Measurements from ENCODE around the gene PLK5. TPM values are rescaled to one million over a fixed set of nuclear protein-coding genes. Genes with fewer than 3 reads are reported as not detected.

PLK5 gene
- total RNA-seq, 1 donor from 2014 or later: not detected

GRCh38 chr19:1567848-1568227, 44.0 kb downstream of the PLK5 start:
- Histone ChIP-seq H3K9ac (ENCODE audit: low read depth in 1 of 3, low read length in 3 of 3) (no peak overlapping the region), H3K4me3 (ENCODE audit: low read length in 3 of 3) (no peak overlapping the region), H3K4me1 (ENCODE audit: control insufficient read depth in 3 of 3, insufficient read depth in 3 of 3, low read length in 3 of 3) (peaks cover 4 to 5% (median 4%) of the 10 kb centered on the region in 3 donors)

GRCh38 chr19:1568320-1569019, 44.6 kb downstream of the PLK5 start, which contains the start of gene MEX3D:
MEX3D (minus strand) TSS chr19:1568325; CDS start chr19:1568058, 267 bp downstream.
- Histone ChIP-seq H3K9ac (ENCODE audit: low read depth in 1 of 3, low read length in 3 of 3) (peak within 1 kb of the TSS in 1 of 3 donors; percentile 62), H3K27me3 (ENCODE audit: control insufficient read depth in 3 of 3, insufficient read depth in 3 of 3, low read length in 3 of 3) (peaks cover 2 to 11% (median 10%) of the 10 kb centered on the region in 3 donors), H3K9me3 (ENCODE audit: control insufficient read depth in 3 of 3, low read length in 3 of 3) (no peaks in the 10 kb centered on the region), H3K27ac (ENCODE audit: low read depth, low read length) (no peak within 1 kb of the TSS), H3K36me3 (ENCODE audit: control insufficient read depth in 3 of 3, insufficient read depth in 3 of 3, low read length in 3 of 3) (no peaks in the 10 kb centered on the region), H3K4me3 (ENCODE audit: low read length in 3 of 3) (peak within 1 kb of the TSS in 2 of 3 donors; percentile 46 to 70), H3K4me1 (ENCODE audit: control insufficient read depth in 3 of 3, insufficient read depth in 3 of 3, low read length in 3 of 3) (peaks cover 4 to 5% (median 4%) of the 10 kb centered on the region in 3 donors)

More at GRCh38 chr19:1567848-1568227, 44.0 kb downstream of the PLK5 start:
- H3K27ac ChIP-seq (ENCODE audit: low read depth, low read length): no peak overlapping the region
- H3K36me3 ChIP-seq (ENCODE audit: control insufficient read depth in 3 of 3, insufficient read depth in 3 of 3, low read length in 3 of 3): no peaks in the 10 kb centered on the region
- no peaks in the 10 kb centered on the region for H3K9me3 ChIP-seq (ENCODE audit: control insufficient read depth in 3 of 3, low read length in 3 of 3)
- H3K27me3 ChIP-seq (ENCODE audit: control insufficient read depth in 3 of 3, insufficient read depth in 3 of 3, low read length in 3 of 3): peaks cover 2 to 11% (median 10%) of the 10 kb centered on the region in 3 donors

GRCh38 chr19:1569997-1570396, 46.1 kb downstream of the PLK5 start:
- no peaks in the 10 kb centered on the region for H3K9me3 ChIP-seq (ENCODE audit: control insufficient read depth in 3 of 3, low read length in 3 of 3)
- H3K36me3 ChIP-seq (ENCODE audit: control insufficient read depth in 3 of 3, insufficient read depth in 3 of 3, low read length in 3 of 3): no peaks in the 10 kb centered on the region
- H3K9ac ChIP-seq (ENCODE audit: low read depth in 1 of 3, low read length in 3 of 3): no peak overlapping the region
- peaks cover 2 to 10% (median 9%) of the 10 kb centered on the region in 3 donors for H3K27me3 ChIP-seq (ENCODE audit: control insufficient read depth in 3 of 3, insufficient read depth in 3 of 3, low read length in 3 of 3)
- peaks cover 4 to 5% (median 4%) of the 10 kb centered on the region in 3 donors for H3K4me1 ChIP-seq (ENCODE audit: control insufficient read depth in 3 of 3, insufficient read depth in 3 of 3, low read length in 3 of 3)
- no peak overlapping the region for H3K27ac ChIP-seq (ENCODE audit: low read depth, low read length)
- no peak overlapping the region for H3K4me3 ChIP-seq (ENCODE audit: low read length in 3 of 3)

GRCh38 chr19:1570836-1571235, 47.0 kb downstream of the PLK5 start:
- Histone ChIP-seq H3K36me3 (ENCODE audit: control insufficient read depth in 3 of 3, insufficient read depth in 3 of 3, low read length in 3 of 3) (no peaks in the 10 kb centered on the region), H3K9me3 (ENCODE audit: control insufficient read depth in 3 of 3, low read length in 3 of 3) (no peaks in the 10 kb centered on the region), H3K27me3 (ENCODE audit: control insufficient read depth in 3 of 3, insufficient read depth in 3 of 3, low read length in 3 of 3) (peaks cover 2 to 6% (median 5%) of the 10 kb centered on the region in 3 donors), H3K4me3 (ENCODE audit: low read length in 3 of 3) (no peak overlapping the region), H3K9ac (ENCODE audit: low read depth in 1 of 3, low read length in 3 of 3) (no peak overlapping the region), H3K27ac (ENCODE audit: low read depth, low read length) (no peak overlapping the region), H3K4me1 (ENCODE audit: control insufficient read depth in 3 of 3, insufficient read depth in 3 of 3, low read length in 3 of 3) (peaks cover 3 to 5% (median 4%) of the 10 kb centered on the region in 3 donors)

GRCh38 chr19:1571358-1571757, 47.5 kb downstream of the PLK5 start:
- no peak overlapping the region for H3K4me3 ChIP-seq (ENCODE audit: low read length in 3 of 3)
- H3K9ac ChIP-seq (ENCODE audit: low read depth in 1 of 3, low read length in 3 of 3): no peak overlapping the region
- no peak overlapping the region for H3K27ac ChIP-seq (ENCODE audit: low read depth, low read length)
- H3K9me3 ChIP-seq (ENCODE audit: control insufficient read depth in 3 of 3, low read length in 3 of 3): no peaks in the 10 kb centered on the region
- peaks cover 0 to 3% (median 2%) of the 10 kb centered on the region in 3 donors for H3K27me3 ChIP-seq (ENCODE audit: control insufficient read depth in 3 of 3, insufficient read depth in 3 of 3, low read length in 3 of 3)
- peaks cover 0 to 1% (median 0%) of the 10 kb centered on the region in 3 donors for H3K36me3 ChIP-seq (ENCODE audit: control insufficient read depth in 3 of 3, insufficient read depth in 3 of 3, low read length in 3 of 3)
- H3K4me1 ChIP-seq (ENCODE audit: control insufficient read depth in 3 of 3, insufficient read depth in 3 of 3, low read length in 3 of 3): peaks cover 0 to 4% (median 3%) of the 10 kb centered on the region in 3 donors

- Histone ChIP-seq H3K36me3 (ENCODE audit: control insufficient read depth in 3 of 3, insufficient read depth in 3 of 3, low read length in 3 of 3) (peaks cover 6 to 12% (median 7%) of the 10 kb centered on the region in 3 donors), H3K27me3 (ENCODE audit: control insufficient read depth in 3 of 3, insufficient read depth in 3 of 3, low read length in 3 of 3) (peaks cover 0 to 3% (median 2%) of the 10 kb centered on the region in 3 donors), H3K9ac (ENCODE audit: low read depth in 1 of 3, low read length in 3 of 3) (no peak overlapping the region), H3K4me1 (ENCODE audit: control insufficient read depth in 3 of 3, insufficient read depth in 3 of 3, low read length in 3 of 3) (peaks cover 0 to 4% (median 3%) of the 10 kb centered on the region in 3 donors), H3K4me3 (ENCODE audit: low read length in 3 of 3) (no peak overlapping the region), H3K27ac (ENCODE audit: low read depth, low read length) (no peak overlapping the region), H3K9me3 (ENCODE audit: control insufficient read depth in 3 of 3, low read length in 3 of 3) (no peaks in the 10 kb centered on the region)
Measured at GRCh38 chr19:1572795-1573194, 48.9 kb downstream of the PLK5 start.

GRCh38 chr19:1574354-1575136, 50.7 kb downstream of the PLK5 start:
- Histone ChIP-seq H3K27me3 (ENCODE audit: control insufficient read depth in 3 of 3, insufficient read depth in 3 of 3, low read length in 3 of 3) (peaks cover 0 to 3% (median 2%) of the 10 kb centered on the region in 3 donors), H3K4me1 (ENCODE audit: control insufficient read depth in 3 of 3, insufficient read depth in 3 of 3, low read length in 3 of 3) (no peaks in the 10 kb centered on the region), H3K27ac (ENCODE audit: low read depth, low read length) (no peak overlapping the region), H3K4me3 (ENCODE audit: low read length in 3 of 3) (no peak overlapping the region), H3K9ac (ENCODE audit: low read depth in 1 of 3, low read length in 3 of 3) (no peak overlapping the region), H3K9me3 (ENCODE audit: control insufficient read depth in 3 of 3, low read length in 3 of 3) (no peaks in the 10 kb centered on the region), H3K36me3 (ENCODE audit: control insufficient read depth in 3 of 3, insufficient read depth in 3 of 3, low read length in 3 of 3) (peaks cover 10 to 16% (median 13%) of the 10 kb centered on the region in 3 donors)

- Histone ChIP-seq H3K36me3 (ENCODE audit: control insufficient read depth in 3 of 3, insufficient read depth in 3 of 3, low read length in 3 of 3) (peaks cover 17 to 23% (median 20%) of the 10 kb centered on the region in 3 donors), H3K4me1 (ENCODE audit: control insufficient read depth in 3 of 3, insufficient read depth in 3 of 3, low read length in 3 of 3) (no peaks in the 10 kb centered on the region), H3K4me3 (ENCODE audit: low read length in 3 of 3) (no peak overlapping the region), H3K27ac (ENCODE audit: low read depth, low read length) (no peak overlapping the region), H3K9ac (ENCODE audit: low read depth in 1 of 3, low read length in 3 of 3) (no peak overlapping the region), H3K27me3 (ENCODE audit: control insufficient read depth in 3 of 3, insufficient read depth in 3 of 3, low read length in 3 of 3) (peaks cover 0 to 3% (median under 1%) of the 10 kb centered on the region in 3 donors), H3K9me3 (ENCODE audit: control insufficient read depth in 3 of 3, low read length in 3 of 3) (no peaks in the 10 kb centered on the region)
Measured at GRCh38 chr19:1575323-1576241, 51.7 kb downstream of the PLK5 start.
